ENCODE results near the gene PEX11B. TPM values are rescaled to one million over a fixed set of nuclear protein-coding genes. Genes with fewer than 3 reads are reported as not detected.

Gene PEX11B
- total RNA-seq, 6 experiments from 2014 or later = 12.3 to 23.0 (median 15.2) TPM

DNA sequence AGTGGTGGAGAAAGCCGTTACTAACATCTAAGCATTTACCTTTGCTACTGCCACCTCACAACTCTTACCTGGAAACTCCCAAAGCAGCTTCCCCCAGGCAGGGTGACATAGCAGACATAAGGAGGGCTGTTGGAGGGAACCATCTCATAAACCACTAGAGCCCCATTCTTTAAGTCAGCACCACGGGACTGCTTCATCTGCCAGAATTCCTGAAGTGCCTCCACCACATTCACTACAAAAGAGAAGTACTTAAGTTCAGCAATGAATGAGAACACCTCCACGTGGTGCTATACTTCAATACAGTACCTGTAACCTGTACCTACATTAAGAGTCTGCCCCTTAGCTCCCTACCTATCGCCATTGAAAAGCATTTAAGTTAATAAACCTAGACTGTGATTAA, 29.0 kb upstream of the PEX11B start:
- H3K27me3 ChIP-seq = no peaks in the 10 kb centered on the region
- peaks cover 0 to 14% (median 2%) of the 10 kb centered on the region in 4 donors for H3K36me3 ChIP-seq
- H3K27ac ChIP-seq = no peak overlapping the region
- peaks cover 0 to 12% (median 0%) of the 10 kb centered on the region in 4 donors for H3K4me1 ChIP-seq
- intact Hi-C loops (cut with DNase I) = no loop called here
- no peak for TF ChIP-seq POLR2A (IDR thresholded peaks at IDR 0.05)
- TF ChIP-seq, protein P1, sequence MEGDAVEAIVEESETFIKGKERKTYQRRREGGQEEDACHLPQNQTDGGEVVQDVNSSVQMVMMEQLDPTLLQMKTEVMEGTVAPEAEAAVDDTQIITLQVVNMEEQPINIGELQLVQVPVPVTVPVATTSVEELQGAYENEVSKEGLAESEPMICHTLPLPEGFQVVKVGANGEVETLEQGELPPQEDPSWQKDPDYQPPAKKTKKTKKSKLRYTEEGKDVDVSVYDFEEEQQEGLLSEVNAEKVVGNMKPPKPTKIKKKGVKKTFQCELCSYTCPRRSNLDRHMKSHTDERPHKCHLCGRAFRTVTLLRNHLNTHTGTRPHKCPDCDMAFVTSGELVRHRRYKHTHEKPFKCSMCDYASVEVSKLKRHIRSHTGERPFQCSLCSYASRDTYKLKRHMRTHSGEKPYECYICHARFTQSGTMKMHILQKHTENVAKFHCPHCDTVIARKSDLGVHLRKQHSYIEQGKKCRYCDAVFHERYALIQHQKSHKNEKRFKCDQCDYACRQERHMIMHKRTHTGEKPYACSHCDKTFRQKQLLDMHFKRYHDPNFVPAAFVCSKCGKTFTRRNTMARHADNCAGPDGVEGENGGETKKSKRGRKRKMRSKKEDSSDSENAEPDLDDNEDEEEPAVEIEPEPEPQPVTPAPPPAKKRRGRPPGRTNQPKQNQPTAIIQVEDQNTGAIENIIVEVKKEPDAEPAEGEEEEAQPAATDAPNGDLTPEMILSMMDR (IDR thresholded peaks at IDR 0.05) = no peak
- H3K4me3 ChIP-seq = no peak overlapping the region
- no peak for DNase-seq
- 90% methylated on average over 3 of the region's 4 CpGs for WGBS (ENCODE audit: insufficient coverage, low coverage, low lambda C conversion rate, missing lambda C conversion rate)
- ATAC-seq = no peak
- no peaks in the 10 kb centered on the region for H3K9me3 ChIP-seq

DNA sequence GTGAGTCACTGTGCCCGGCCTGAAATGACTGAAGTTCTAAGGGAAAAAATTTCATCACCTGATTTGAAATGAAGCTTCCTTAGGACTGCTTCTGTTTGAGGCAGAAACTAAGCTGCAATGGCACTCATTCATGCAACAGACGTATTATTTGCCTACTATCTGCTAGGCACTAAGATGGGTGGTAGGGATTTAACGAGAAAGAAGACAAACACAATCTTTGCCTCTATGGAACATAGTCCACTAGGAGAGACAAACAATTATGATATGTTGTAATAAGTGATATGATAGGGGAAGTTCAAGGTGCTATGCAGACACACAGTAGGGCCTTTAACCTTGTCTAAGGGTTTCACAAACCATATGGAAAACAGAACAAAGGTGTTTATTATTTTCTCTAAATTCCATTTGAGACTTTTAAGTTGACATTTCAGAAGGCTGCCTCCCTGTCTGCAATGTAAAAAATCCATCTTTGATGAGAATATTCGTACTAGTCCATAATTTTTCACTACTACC, 28.0 kb upstream of the PEX11B start:
- Histone ChIP-seq H3K4me1 (peaks cover 0 to 7% (median 0%) of the 10 kb centered on the region in 4 donors), H3K27me3 (no peaks in the 10 kb centered on the region), H3K9me3 (no peaks in the 10 kb centered on the region), H3K27ac (no peak overlapping the region), H3K36me3 (peaks cover 0 to 21% (median 2%) of the 10 kb centered on the region in 4 donors), H3K4me3 (no peak overlapping the region)
- intact Hi-C loops (cut with DNase I) = no loop called here
- 59% methylated on average over 4 of the region's 4 CpGs for WGBS (ENCODE audit: insufficient coverage, low coverage, low lambda C conversion rate, missing lambda C conversion rate)
- ATAC-seq (peak; percentile 40 to 80 (median 49)), DNase-seq (no peak)
- TF ChIP-seq, protein P1 (IDR thresholded peaks at IDR 0.05) = no peak
- TF ChIP-seq POLR2A (IDR thresholded peaks at IDR 0.05) = no peak

DNA sequence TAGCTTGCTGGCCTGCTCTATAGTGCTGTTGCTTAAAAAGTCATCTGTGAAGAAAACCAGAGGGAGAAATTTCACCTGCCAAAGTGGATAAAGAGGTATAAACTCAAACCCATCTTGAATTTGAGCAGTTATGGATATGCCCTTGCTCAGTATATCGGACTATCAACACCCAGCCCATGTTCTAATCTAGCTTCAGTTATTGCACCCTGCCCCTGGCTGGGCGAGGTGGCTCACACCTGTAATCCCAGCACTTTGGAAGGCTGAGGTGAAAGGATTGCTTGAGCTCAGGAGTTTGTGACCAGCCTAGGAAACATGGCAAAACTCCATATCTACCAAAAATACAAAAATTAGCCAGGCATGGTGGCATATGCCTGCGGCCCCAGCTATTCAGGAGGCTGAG, 26.0 kb upstream of the PEX11B start:
- DNase-seq (no peak), ATAC-seq (no peak)
- H3K4me1 ChIP-seq = no peaks in the 10 kb centered on the region
- H3K27me3 ChIP-seq = no peaks in the 10 kb centered on the region
- no peak overlapping the region for H3K4me3 ChIP-seq
- peaks cover 0 to 21% (median 2%) of the 10 kb centered on the region in 4 donors for H3K36me3 ChIP-seq
- WGBS (ENCODE audit: insufficient coverage, low coverage, low lambda C conversion rate, missing lambda C conversion rate) = 88% methylated on average over 1 of the region's 3 CpGs
- intact Hi-C loops (cut with DNase I) = no loop called here
- no peak overlapping the region for H3K27ac ChIP-seq
- no peaks in the 10 kb centered on the region for H3K9me3 ChIP-seq
- TF ChIP-seq, protein P1 (IDR thresholded peaks at IDR 0.05) = no peak
- TF ChIP-seq POLR2A (IDR thresholded peaks at IDR 0.05) = no peak

DNA sequence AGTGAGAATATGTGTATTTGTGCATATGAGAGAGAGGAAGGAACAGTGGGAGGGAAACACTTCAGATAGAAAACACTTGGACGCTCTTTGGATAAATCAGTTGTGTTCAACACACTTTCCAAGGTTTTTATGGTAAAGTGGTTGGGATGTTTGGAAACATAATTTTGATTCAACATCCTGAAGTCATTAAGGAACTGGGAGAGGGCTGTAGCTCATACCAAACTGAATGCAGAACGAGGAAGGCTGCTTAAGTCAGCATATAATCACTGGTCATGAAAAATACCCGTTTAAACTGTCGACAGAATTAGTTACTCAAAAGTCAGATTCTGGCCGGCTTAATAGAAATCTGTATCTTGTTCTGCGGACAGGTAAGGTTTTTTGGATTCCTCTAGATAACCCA, 24.4 kb upstream of the PEX11B start:
- 78% methylated on average over 3 of the region's 6 CpGs for WGBS (ENCODE audit: insufficient coverage, low coverage, low lambda C conversion rate, missing lambda C conversion rate)
- intact Hi-C loops (cut with DNase I) = no loop called here
- DNase-seq = no peak

More for the DNA sequence above, 24.4 kb upstream of the PEX11B start:
- H3K9me3 ChIP-seq = no peaks in the 10 kb centered on the region
- H3K4me1 ChIP-seq = peaks cover 0 to 3% (median 0%) of the 10 kb centered on the region in 4 donors
- no peak overlapping the region for H3K4me3 ChIP-seq
- peaks cover 0 to 21% (median 2%) of the 10 kb centered on the region in 4 donors for H3K36me3 ChIP-seq
- no peak for TF ChIP-seq POLR2A (IDR thresholded peaks at IDR 0.05)
- TF ChIP-seq, protein P1 (IDR thresholded peaks at IDR 0.05) = no peak
- no peaks in the 10 kb centered on the region for H3K27me3 ChIP-seq
- no peak for ATAC-seq
- no peak overlapping the region for H3K27ac ChIP-seq

Data from right lobe of liver (tissue), 6 donors.